Fibroblast of skin of abdomen (primary cell): ENCODE measurements around the gene TPP1.
A peak's percentile ranks its signal among the peaks of the same experiment; 100 is the strongest.

Source experiments
- DNase-seq: peaks from one replicate; pipeline ENCODE4 v3.0.0-alpha.2; 2013

TPP1 gene

DNA sequence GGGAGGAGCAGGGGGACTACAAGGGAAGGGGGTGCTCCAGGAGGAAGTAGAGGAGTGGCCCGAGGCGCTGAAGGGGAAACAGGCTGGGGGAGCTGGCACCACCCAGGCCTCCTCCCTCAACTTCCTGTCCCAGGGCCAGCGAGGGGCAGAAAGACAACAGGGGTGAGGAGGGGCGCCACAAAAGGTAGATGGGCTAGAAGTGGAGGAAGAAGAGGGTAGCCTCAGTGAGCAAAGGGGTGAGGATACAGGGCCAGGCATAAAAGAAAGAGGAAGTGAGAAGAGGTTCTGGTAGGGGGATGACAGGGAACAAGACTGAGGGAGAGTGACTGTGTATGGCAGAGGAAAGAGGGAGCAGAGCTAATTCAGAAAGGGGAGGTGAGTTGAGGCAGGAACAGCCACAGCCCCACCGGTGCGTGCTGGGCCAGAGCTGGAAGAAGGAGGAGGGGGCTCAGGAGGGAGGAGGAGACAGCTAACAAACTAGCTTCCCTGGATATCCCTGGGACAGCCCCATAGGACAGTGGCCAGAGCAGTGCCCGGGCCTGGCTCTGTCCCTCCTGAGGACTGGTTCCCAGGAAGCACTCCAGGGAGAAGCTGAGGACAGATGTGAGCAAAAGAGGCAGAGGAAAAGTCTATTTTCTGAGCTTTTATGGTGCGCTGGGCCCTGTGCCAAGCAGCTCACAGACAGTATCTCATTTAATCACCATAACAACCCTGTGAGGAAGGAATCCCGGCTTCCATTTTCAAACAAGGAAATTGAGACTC is 27.9 kb upstream of the TPP1 start:
- DNase-seq = peak; percentile 66

DNA sequence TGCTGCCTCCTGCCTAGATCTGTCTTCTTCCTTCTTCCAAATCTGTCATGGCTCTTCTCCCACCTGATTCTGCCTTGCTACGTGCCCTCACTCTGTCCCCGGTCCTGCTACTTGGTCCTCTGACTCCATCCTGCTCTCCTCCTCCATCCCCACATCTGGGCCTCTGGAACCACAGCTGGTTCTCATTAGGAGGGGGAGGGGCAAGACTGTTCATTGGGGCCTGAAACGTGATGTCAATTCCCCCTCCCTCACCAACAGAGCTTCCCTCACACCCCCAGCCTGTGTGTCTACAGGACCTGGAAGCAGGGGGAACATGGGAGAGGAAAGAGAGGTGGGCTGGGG is 27.3 kb upstream of the TPP1 start:
- peak; percentile 86 for DNase-seq

DNA sequence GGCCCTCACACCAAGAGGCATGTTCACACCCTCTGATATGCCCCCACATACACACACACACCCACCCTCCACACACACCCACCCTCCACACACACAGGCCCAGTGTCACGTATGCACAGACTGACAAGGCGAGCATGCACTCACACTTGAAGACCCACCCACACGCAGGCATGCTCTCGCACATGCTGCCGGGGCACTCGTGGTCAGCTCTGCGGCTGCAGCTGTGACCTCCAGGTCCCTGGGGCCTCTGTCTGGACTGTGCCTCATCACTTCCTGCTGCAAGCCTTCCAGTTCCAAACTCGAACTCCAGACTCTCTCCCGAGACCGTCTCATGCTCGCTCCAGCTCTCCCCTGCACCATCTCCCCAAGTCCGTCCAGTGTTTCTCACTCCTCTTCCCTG is 26.8 kb upstream of the TPP1 start:
- peak; percentile 63 for DNase-seq

DNA sequence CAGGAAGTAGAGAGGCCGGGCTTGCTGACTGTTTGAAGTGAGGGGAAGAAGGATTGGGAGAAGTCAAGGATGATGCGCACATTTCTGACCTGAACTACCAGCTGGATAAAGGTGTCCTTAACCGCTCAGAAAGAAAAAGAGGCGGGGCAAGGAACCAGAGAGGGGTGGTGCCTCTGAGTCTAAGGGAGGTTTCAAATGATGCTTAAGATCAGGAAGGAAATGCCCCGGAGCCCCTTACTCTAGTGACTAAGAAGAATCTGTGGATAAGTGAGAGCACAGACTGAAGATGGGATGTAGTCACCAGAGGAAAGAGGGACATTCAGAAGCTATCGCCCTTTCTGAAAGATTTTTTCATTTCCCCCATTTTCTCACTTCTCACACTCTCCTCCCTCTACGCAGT is 23.7 kb upstream of the TPP1 start:
- DNase-seq = no peak

DNA sequence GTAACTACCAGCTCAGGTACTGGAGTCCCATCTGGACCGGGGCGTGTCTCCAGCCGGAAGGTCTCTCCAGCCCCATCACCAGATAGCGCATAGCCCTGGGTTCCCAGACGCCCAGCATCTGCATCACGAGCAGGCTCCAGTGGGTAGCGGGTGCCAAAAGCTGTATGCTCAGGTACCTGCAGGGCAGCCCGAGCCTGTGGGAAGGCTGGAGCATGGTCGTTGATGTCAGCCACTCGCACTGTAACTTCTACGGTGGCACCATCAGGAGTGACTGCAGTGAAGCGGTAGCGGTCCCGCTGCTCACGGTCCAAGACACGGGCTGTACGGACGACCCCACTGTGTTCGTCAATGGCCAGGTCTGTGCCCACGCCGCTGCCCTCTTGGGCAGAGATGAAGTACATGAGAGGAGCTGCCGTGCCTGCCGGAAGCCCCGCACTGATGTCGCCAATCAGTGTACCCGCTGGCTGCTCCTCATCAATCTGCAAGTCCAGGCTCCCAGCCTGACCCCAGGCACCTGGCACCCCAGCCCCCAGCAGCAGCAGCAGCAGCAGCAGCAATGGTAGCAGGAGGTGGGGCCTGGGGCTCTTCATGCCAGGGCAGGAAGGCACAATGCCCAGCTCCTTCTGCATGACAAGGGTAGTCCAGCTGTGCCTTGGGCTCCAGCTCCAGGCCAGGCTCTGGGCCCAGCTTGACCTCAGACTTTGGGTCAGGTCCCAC is 21.9 kb upstream of the TPP1 start:
- DNase-seq = no peak

DNA sequence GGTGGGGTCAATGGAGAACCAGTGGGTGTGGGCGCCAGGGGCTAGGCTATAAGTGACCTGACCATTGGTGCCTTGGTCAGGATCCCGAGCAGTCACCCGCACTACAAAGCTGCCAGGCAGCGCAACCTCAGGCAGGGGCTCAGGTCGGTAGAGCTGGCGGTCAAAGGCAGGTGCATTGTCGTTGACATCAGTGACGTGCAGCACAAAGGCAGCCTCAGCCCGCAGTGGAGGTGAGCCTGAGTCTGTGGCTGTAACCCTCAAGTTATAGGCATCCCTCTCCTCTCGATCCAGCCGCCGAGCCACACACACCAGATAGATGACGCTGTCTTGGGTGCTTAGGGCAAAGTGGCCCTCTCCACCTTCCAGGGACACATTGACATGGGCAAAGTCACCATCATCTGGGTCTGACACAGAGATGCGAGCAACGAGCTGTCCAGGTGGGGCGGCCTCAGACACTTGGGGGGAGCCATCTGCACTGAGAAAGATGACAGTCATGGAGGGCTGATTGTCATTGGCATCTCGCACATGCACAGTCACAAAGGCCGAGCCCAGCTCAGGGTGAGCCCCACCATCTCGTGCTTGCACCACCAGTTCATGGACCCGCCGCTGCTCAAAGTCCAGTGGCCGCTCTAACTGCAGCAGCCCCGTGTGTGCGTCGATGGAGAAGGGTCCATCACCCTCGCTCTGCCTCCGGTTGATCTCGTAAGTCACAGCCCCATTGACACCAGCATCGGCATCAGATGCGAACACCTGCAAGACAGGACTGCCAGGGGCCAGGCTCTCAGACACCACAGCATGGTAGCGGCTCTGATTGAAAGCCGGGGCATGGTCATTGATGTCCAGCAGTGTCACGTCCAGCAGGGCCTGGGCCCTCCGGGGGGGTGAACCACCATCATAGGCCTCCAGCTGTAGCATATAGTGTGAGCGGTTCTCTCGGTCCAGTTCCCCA is 21.1 kb upstream of the TPP1 start:
- DNase-seq = no peak

DNA sequence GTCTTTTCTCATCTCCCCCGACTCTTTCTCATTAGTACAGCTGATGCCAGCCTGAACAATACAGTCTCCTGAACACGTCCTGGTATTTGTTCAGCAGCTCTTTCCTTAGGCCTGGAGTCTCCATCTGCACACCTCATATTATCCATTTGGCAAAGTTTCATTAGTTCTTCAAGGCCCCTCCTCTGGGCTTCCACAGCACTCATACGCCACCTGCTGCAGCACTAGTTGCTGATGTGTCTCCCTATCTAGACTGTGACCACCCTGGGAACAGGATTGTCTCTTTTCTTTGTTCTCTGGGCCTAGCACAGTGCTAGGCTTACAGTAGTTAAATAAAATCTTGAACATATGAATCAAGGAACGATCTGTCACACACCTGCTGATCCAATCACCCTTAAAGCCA is 19.2 kb upstream of the TPP1 start:
- no peak for DNase-seq

DNA sequence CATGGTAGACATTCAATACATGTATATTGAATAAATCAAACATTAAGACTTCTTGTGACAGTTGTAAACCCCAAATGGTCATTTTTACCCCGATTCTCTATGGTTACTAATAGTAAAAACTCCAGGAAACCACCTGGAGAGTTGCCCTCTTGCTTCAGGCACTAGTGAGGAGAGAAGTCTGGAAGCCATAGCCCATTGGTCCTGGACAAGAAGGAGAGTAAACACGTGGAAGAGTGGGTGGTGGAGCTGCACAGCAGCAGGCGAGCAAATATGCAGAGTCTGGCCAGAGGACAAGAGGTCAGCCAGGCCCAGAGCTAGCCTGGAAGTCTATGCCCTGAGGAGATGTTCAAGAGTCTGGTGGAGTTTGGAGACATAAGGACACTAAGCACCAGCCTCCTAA is 18.6 kb upstream of the TPP1 start:
- DNase-seq = peak; percentile 12

DNA sequence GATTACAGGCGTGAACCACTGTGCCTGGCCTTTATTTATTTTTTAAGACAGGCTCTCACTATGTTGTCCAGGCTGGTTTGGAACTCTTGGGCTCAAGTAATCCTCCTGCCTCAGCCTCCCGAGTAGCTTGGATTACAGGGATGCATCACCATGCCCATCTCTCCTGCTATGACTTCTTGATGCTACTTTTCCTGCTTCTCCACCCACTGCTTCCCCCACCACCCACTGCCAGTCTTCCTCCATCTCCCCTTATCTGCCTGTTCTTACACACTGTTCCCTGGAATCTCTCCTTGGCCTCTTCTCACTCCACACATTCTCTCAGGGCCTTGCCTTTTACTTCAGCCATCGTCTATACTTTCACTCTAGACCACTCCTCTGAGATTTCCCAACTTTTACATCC is 17.3 kb upstream of the TPP1 start:
- no peak for DNase-seq

DNA sequence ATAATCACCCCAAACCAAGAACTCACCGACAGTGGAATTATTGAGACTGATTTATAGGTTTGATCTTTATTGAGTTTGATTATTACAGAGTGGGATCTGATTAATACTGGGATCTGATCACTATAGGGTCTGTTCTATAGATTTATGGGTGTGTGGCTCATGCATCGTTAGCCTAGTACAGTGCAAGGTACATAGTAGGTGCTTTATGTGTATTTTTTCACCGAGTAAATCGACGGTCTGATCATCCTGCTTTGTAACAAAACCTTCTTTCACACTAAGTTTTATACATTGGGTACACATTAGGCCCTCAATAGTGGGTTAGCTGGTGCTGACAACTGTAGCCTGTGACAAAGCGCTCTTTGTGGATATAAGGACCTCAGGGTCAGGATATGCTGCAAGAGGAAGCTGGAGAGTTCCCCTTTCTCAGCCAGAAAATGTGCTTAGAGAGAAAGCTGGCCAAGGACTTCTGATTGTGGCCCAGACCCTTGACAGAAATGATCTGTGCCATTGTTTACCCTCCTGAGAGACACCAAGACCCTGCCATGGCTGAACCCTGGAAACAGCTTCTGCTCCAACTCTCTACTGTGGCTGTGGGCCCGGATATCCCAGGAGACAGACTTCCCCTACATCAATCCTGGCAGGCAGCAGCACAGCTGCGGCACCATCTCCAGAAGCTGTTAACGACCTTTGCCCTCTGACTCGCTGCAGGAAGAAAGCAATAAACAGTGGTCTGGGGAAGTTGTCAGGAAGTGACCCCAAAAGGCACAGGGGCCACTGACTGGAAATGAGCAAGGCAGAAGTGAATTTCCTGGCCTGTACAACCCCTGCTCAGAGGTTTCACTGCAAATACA is 16.1 kb upstream of the TPP1 start:
- DNase-seq = peak; percentile 34

DNA sequence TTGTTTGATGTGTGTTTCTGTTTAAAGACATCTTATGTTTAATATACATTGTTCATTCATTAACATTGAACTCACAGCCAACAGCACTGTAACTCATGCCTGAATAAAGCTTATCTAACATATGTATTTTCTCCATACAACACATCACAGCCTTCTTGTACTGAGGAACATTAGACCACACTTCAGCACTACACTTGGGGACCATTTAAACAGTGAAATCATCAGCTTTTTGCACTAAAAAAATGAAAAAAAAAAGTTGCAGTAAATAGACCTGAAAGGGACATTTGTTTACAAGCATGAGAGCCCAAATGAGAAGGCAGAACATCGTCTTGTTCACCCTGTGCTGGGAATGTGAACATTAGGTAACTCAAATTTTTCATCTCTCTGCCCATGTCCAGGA is 15.3 kb upstream of the TPP1 start:
- DNase-seq = no peak

DNA sequence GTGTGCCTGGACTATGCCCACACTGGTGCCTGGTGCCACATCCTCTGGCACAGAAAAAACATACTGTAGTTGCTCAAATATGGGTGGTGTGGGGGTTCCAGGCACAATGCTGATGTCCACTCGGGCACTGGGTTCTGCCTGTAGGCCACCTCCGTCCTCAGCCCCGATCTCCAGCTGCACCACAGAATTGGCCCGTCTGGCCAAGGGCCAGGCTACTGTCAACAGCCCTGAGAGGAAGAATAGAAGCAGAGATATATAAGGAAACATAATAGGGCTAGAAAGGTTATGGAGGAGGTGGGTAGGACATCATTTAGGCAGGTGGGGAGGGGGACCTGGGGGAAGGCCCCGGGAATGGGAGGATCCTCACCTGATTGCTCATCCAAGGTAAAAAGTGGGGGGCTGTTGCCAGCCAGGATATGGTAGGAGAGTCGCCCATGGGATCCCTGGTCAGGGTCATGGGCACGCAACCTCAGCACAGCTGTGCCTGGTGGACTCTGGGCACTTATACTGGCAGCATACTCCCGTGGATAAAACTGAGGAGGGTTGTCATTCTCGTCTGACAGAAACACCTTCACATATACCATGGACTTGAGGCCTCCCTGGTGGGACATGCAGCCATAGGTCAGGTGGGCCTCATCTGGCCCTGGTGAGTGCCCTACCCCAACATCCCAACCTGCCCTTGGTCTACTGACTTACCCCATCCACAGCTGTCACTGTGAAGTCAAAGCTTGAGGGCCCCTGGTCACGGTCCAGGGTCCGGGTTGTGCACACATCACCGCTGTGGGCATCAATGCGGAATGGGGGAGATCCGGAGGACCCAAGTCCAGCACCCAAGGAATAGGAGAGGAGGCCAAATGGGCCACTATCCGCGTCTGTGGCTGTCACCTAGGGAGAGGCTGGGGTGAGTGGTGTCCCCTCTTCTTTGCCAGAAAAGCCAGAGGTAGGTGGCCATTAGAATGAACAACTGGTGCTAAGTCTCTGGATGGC is 14.5 kb upstream of the TPP1 start:
- DNase-seq = no peak

DNA sequence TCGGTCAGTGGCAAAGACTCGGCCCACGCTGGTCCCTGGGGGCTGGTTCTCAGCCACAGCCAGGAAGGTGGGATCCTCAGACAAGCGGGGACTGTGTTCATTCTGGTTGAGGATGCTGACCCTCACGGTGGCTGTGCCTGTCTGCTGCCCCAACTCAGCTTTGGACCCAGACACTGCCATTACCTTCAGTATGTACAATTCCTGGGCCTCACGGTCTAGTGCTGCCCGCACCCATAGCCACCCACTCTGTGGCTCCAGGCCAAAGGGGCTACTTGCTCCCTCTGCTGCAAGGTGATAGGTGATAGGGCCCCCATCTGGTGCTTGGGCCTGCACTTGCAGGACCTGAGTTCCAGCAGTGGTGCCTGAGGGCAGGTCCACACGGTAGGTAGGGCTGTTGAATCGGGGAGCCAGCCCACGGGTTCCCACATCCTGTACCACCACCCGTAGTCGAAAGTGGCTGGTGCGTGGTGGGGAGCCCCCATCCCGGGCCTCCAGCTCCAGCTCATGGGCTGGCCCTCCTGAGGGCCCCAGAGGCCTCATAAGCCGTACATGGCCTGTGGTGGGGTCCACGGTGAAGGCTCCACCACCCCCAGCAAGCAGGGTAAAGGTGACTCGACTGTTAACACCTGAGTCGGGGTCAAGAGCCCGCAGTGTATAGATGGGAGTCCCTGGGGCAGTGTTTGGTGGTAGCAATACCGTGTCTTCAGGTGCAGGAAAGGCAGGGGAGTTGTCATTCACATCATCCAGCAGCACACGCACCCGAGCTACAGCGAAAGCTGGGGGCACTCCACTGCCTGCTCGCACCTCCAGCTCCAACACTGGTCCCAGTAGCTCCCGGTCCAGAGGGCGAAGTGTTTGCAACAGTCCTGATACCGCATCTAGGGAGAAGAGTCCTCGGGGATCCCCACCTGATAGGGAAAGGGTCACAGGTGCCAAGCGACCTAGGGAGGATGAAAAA is 13.2 kb upstream of the TPP1 start:
- DNase-seq = no peak

DNA sequence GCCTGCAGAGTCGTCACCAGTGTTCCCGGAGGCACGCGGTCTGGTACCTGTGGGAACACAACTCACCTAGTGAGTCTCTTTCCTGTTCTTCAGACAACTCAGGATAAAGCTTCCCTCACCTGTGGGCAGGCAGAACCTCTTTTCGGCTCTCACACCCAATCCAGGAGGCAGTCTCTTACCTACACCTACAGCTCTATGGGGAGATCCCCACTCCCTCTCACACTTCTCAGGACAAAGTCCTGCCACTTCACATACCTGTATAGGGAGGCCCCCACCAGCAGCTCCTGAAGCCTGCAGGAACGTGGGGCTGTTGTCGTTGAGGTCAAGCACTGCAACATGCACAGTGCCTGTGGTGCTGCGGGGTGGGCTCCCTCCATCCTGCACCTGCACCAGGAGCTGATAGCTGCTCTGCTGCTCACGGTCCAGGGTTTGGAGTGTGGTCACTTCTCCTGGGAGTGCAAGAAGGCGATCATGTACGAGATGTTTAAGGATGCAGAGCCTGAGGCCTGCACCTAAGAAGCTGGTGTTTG is 12.2 kb upstream of the TPP1 start:
- no peak for DNase-seq

DNA sequence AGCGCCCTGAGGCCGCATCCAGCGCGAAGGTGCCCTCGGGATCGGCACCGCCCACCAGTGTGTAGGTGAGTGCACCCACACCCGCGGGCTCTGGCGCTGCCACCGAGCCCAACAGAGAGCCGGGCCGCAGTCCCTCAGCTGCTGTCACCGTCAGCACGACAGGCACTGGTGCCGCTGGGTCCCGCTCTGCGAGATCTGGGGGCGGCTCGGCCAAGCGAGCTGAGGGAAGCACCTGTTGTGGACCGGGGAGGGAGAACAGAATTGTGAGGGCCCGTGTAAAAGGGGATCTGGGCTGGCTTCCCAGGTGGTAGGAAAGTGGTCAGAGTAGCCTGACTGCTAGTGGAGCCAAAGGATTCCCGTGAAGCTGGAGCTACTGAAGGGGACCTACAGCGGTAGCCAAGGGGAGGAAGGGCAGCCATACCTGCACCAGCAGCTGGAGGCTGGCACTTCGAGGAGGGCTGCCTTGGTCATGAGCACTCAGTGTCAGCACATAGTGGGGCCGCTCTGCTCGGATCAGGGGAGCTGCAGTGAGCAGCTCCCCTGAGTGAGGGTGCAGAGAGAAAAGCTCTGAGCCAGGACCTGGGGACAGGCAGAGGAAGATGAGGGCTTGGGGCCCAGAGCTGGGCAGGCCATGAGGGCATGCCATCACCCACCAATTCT is 11.5 kb upstream of the TPP1 start:
- DNase-seq = no peak

DNA sequence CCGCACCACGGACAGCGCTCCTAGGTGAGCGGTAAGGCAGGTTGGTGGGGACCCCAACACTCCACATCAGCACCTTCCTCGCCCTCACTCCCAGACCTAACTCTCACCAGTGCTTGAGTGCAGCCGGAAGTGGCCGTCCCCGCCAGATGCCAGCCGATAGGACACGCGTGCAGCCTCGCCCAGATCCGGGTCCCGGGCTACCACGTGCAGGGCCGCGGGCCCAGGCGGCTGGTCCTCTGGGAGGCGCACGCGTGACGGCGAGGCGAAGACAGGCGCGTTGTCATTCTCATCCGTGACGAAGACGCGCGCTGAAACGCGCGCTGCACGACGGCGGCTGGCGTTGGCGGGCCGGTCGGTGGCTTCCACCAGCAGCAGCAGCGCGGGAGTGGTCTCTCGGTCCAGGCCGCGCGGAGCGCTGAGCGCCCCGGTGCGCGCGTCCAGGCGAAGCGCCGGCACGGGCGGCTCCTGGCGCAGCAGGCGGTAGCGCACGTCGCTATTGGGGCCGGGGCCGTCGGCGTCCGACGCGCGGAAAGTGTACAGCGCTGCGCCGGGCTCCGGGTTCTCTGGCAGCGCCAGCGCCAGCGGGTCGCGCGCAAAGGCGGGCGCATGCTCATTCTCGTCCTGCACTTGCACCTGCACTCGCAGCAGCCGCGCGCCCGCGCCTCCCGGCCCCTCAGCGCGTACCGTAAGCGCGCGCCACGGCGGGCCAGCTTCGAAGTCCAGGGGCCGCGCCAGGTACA is 10.8 kb upstream of the TPP1 start:
- DNase-seq = no peak

DNA sequence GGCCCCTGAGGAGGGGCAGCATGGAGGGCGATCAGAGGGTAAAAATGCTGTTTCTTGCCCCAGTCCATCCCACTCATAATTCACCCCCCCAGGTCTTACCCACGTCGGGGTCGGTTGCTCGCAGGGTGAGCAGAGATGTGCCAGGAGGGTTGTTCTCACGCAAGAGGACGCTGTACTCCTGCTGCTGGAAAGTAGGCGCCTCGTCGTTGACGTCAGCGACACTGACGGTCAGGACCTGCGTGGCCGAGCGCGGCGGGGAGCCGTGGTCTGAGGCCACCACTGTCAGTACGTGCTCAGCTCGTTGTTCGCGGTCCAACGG is 10.3 kb upstream of the TPP1 start:
- DNase-seq = no peak

DNA sequence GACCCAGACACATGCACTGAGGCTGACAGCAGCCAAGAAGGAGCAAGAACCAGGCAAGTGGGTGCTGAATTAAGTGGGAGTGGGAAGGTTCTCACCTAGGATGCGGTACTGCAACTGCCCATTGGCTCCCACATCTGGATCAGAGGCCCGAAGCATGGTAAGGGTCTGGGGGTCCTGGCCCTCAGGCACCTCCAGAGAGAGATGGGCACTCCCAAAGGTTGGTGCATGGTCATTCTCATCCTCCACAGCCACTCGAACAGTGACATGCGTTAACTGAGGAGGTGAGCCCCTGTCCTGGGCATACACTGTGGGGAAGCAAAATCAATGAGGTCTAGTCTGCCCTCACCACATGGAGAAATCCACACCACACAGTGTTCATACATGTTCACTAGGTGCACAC is 9.3 kb upstream of the TPP1 start:
- DNase-seq = no peak
